Parathyroid adenoma (tissue), 2 donors: ENCODE data around the gene STIM1.

Source experiments
- H2AFZ ChIP-seq: fragments of 300-600 bp; sonication (generic); one replicate; pipeline ENCODE4 v1.7.0; 2017; ENCODE audit warnings: antibody characterized with exemption, mild to moderate bottlenecking
- H3K27ac ChIP-seq: fragments of 300-600 bp; sonication (generic); one replicate; pipeline ENCODE4 v1.7.0; 2017
- H3K27me3 ChIP-seq: fragments of 300-600 bp; sonication (generic); one replicate; pipeline ENCODE4 v1.7.0; 2017; ENCODE audit warnings: low read length; ENCODE audit not compliant: control insufficient read depth, insufficient read depth
- H3K36me3 ChIP-seq: fragments of 300-600 bp; sonication (generic); one replicate; pipeline ENCODE4 v1.7.0; 2017; ENCODE audit warnings: low read length; ENCODE audit not compliant: control insufficient read depth, insufficient read depth
- H3K4me1 ChIP-seq: fragments of 300-600 bp; sonication (generic); one replicate; pipeline ENCODE4 v1.7.0; 2017; ENCODE audit warnings: control low read depth
- H3K4me2 ChIP-seq: fragments of 300-600 bp; sonication (generic); one replicate; pipeline ENCODE4 v1.7.0; 2017; ENCODE audit warnings: low read length
- H3K4me3 ChIP-seq: fragments of 300-600 bp; sonication (generic); one replicate; pipeline ENCODE4 v1.7.0; 2017; ENCODE audit warnings: low read depth, low read length
- H3K79me2 ChIP-seq: fragments of 300-600 bp; sonication (generic); one replicate; pipeline ENCODE4 v1.7.0; 2017; ENCODE audit warnings: control low read depth
- H3K9ac ChIP-seq: fragments of 300-600 bp; sonication (generic); one replicate; pipeline ENCODE4 v1.7.0; 2017; ENCODE audit warnings: mild to moderate bottlenecking
- H3K9me3 ChIP-seq: fragments of 300-600 bp; sonication (generic); one replicate; pipeline ENCODE4 v1.7.0; 2017; ENCODE audit warnings: low read length; ENCODE audit not compliant: control insufficient read depth
- TF ChIP-seq, protein P1 (sequence below): fragments of 300-600 bp; sonication (generic); IDR thresholded peaks from one replicate; pipeline ENCODE4 v1.7.0; 2017; ENCODE audit warnings: antibody characterized with exemption, mild to moderate bottlenecking
- donor health status: primary hyperparathyroidism.

STIM1 gene

GRCh38 chr11:4093519-4094347 lies 238.3 kb downstream of the STIM1 start:
- H2AFZ ChIP-seq = peak overlapping the region; percentile 96
- no peaks in the 10 kb centered on the region for H3K79me2 ChIP-seq
- no peaks in the 10 kb centered on the region for H3K9me3 ChIP-seq
- H3K4me1 ChIP-seq = no peaks in the 10 kb centered on the region
- no peaks in the 10 kb centered on the region for H3K27me3 ChIP-seq
- TF ChIP-seq, protein P1, sequence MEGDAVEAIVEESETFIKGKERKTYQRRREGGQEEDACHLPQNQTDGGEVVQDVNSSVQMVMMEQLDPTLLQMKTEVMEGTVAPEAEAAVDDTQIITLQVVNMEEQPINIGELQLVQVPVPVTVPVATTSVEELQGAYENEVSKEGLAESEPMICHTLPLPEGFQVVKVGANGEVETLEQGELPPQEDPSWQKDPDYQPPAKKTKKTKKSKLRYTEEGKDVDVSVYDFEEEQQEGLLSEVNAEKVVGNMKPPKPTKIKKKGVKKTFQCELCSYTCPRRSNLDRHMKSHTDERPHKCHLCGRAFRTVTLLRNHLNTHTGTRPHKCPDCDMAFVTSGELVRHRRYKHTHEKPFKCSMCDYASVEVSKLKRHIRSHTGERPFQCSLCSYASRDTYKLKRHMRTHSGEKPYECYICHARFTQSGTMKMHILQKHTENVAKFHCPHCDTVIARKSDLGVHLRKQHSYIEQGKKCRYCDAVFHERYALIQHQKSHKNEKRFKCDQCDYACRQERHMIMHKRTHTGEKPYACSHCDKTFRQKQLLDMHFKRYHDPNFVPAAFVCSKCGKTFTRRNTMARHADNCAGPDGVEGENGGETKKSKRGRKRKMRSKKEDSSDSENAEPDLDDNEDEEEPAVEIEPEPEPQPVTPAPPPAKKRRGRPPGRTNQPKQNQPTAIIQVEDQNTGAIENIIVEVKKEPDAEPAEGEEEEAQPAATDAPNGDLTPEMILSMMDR = no peak
- peak overlapping the region; percentile 87 for H3K27ac ChIP-seq
- H3K36me3 ChIP-seq = no peaks in the 10 kb centered on the region
- peak overlapping the region; percentile 35 for H3K9ac ChIP-seq
- peak overlapping the region; percentile 62 for H3K4me3 ChIP-seq
- H3K4me2 ChIP-seq = peak overlapping the region; percentile 82

DNA sequence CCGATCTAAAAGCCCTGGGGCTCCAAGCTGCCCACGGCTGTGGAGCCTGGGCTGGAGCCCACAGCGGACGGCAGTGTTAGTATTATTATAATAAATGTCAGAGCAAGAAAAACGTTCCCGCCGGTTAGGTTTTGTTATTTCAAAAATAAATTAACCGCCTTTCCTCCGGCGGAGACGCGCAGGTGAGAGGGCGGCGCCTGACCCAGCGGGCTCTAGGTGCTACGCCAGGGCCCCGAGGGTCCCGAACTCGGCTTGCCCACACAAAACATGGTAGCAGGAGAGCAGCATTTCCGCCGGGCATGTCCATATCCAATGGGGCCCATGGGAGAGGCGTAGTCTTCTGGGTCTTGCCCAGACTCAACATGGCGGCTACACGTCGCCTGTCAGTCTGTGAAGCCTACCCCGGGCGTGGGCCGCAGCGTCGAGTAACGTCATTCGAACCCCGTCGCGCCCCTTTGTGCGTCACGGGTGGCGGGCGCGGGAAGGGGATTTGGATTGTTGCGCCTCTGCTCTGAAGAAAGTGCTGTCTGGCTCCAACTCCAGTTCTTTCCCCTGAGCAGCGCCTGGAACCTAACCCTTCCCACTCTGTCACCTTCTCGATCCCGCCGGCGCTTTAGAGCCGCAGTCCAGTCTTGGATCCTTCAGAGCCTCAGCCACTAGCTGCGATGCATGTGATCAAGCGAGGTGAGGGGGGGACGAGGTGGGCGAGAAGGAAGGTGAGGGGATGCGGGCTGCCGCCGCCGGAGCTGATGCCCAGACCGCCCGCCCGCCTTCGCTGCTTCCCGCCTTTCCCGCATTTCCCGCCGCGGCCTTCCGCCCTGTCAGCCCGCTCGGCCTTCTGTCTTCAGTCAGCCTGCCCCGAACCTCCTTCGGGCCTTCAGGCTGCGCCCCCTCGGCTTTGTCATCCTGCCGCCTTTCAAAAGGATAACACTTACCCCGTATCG lies 239.2 kb downstream of the STIM1 start, which contains the start of gene RRM1:
Gene RRM1 (plus strand): TSS at position 452 of the 944 bp plus-strand sequence. CDS start 214 bp downstream, at position 666.
- Histone ChIP-seq H3K4me3 (peak within 1 kb of the TSS; percentile 62), H3K4me2 (peak within 1 kb of the TSS; percentile 82), H3K27me3 (no peaks in the 10 kb centered on the region), H3K36me3 (no peaks in the 10 kb centered on the region), H3K4me1 (no peaks in the 10 kb centered on the region), H3K27ac (peak within 1 kb of the TSS; percentile 87), H3K9ac (peak within 1 kb of the TSS; percentile 35), H3K79me2 (no peaks in the 10 kb centered on the region), H3K9me3 (no peaks in the 10 kb centered on the region), H2AFZ (peak within 1 kb of the TSS; percentile 96)
- TF ChIP-seq, protein P1 = no peak

DNA sequence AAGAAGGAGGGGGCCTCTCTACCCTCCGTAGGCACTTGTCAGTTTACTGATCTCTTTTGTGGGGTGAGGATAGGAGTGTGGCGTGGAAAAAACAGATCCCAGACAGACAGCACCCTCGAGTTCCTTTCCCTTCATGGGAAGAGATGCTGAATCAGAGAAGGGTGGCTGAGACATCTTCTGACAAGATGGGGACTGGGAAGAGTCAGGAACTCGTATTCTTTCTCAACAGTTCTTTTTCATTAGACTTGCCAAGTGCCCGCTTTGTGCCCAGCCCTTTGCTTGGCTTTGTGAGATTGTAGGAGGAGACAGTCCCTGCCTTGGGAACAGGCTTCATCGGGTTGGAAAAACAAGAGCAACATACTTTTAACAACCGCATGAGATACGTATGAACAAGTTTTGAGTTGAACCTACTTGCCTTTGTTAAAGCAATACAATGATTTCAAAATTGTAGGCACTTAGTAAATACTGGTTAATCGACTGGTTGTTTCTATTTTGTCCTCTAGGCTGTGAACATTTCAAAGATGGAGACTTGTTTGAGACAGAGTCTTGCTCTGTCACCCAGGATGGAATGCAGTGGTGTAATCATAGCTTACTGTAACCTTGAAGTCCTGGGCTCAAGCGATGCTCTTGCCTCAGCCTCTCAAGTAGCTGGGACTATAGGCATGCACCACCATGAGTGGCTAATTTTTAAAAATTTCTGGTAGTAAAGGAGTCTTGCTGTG lies 240.2 kb downstream of the STIM1 start:
- H3K4me2 ChIP-seq = peak overlapping the region; percentile 82
- no peaks in the 10 kb centered on the region for H3K36me3 ChIP-seq
- H3K9me3 ChIP-seq = no peaks in the 10 kb centered on the region
- no peaks in the 10 kb centered on the region for H3K27me3 ChIP-seq
- TF ChIP-seq, protein P1 = no peak
- peak overlapping the region; percentile 62 for H3K4me3 ChIP-seq
- peak overlapping the region; percentile 96 for H2AFZ ChIP-seq
- no peak overlapping the region for H3K9ac ChIP-seq
- no peaks in the 10 kb centered on the region for H3K79me2 ChIP-seq
- peak overlapping the region; percentile 87 for H3K27ac ChIP-seq
- no peaks in the 10 kb centered on the region for H3K4me1 ChIP-seq

- TF ChIP-seq, protein P1 = no peak
- no peaks in the 10 kb centered on the region for H3K4me1 ChIP-seq
- no peak overlapping the region for H3K27ac ChIP-seq
- H2AFZ ChIP-seq = no peak overlapping the region
- H3K9ac ChIP-seq = no peak overlapping the region
- no peaks in the 10 kb centered on the region for H3K36me3 ChIP-seq
- no peaks in the 10 kb centered on the region for H3K79me2 ChIP-seq
- no peak overlapping the region for H3K4me3 ChIP-seq
- H3K9me3 ChIP-seq = no peaks in the 10 kb centered on the region
- no peaks in the 10 kb centered on the region for H3K27me3 ChIP-seq
- H3K4me2 ChIP-seq = no peak overlapping the region
Measured at GRCh38 chr11:4098026-4098621, 242.7 kb downstream of the STIM1 start.
